GOT3 (cell line): ENCODE measurements around the gene GREM2.
A peak's percentile ranks its signal among the peaks of the same experiment; 100 is the strongest.

Experiments
- DNase-seq: peaks from one replicate; lab custom pipeline; 2025; ENCODE audit warnings: mixed read lengths; lab: John Stamatoyannopoulos, UW

GREM2 gene

DNA sequence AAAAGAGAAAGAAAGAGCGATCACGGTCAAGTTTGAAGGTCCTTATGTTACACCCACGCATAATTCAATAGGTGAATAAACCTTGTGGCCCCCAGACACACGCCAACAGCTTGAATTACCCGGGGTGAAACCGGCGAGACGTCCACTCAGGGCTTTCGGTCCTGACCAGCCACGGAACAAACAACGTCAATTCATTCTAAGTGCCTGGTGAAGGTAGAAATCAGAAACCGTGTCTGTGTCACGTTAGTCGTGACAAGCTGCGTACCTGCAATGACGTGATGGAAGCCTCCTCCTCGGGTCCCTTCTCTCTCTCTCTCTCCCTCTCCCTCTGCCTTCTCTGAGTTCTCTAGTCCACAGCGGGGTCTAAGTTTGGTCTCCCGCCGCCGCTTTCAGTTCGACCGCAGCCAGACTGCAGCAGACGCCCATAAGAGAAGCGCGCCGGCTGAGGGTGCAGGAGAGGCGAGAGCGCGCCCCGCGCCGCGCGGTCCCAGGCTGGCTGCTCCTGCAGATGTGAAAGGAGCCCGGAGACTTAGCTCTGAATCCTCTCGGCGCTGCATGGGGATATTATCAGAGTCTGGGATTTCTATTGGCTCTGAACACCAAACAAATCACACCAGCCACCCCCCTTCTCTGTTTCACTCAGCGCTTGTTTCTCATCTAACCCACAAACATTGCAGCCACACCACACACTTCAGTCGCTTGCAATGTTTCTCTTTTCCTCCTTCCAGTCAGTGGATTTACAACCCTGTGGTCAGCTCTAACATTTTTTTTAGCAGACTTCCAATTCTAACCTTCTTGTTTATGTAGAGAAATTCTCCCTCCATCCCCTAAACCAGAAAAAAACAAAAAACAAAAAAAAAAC, at the start of gene GREM2:
Gene GREM2 (minus strand): TSS at position 537 of the 862 bp plus-strand sequence. CDS start 118,680 bp downstream, outside the sequence.
- DNase-seq, result peak; percentile 83

DNA sequence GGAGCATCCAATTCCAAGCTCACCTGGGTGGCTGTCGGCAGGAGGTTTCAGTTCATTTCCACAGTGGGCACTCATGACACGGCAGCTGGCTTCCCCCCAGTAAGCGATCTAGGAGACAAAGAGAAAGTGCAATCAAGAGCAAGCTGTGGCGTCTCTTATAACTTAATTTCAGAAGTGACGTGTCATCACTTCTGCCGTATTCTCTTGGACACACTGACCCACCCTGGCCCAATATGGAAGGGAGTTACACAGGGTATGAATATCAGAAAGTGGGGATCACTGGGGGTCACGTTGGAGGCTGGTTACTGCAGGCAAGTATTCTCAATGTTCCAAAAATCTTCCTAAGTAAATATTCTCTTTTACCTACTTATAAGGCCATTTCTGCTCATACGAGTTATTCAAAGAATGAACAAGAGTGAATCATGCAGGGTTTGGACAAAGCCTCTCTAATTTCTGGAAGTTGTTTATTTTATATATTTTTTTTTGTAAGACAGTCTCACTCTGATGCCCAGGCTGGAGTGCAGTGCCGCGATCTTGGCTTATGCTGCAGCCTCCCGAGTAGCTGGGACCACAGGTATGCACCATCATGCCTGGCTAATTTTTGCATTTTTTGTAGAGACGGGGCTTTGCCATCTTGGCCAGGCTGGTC, 46.5 kb upstream of the GREM2 start:
- DNase-seq, result no peak

DNA sequence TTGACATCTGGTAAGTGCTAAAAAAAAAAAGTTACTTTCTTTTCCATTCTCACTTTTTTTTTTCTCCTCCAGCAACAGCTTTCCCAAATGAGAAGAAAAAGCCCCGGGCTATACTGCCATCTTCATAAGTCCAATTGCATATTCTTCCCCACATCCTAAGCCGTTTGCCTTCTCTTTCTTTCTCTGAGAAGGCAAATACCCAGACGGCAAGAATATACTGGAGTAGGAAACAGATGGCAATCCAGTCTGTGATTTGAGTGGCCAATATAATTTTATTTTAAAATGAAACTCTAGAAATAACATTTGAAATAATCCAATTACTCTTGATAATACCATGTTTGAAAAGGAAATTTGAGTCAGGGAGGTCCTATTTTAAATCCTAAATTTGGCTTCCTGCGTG, 44.6 kb upstream of the GREM2 start:
- no peak for DNase-seq

DNA sequence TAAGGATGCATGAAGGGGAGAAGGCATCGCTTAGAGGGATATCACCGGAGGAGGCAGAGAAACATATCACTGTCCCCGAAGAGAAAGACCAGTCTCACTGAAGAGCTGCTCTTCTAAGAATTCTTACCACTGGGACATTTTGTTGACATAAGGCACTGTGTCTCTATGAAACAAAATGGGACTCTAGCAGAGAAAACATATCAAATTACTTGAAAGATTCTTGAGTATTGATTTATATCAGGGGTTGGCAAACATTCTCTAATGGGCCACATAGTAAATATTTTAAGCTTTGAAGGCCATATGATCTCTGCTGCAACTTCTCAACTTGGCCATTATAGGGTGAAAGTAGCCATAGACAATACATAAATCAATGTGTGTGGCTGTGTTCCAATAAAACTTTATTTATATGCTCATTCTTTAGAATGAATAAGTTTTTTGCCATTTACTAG, 41.0 kb upstream of the GREM2 start:
- DNase-seq, result no peak

DNA sequence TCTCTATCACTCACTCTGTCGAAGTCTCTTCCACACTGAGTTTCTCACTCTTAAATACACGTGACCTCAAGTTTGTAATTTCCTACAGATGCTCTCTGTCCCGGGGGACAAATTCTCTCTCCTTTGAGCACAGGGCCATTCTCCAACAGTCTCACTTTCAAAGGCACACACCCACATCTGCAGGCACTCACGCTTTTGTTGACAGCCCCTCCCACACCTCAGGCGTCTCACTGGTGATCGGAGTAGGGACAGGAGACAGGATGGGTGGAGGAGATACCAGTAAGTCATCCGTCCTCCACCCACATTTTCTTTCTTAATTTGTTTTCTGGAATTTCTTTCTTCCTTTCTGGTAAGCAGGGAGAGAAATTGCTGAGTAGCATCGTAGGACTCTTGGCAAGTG, 40.6 kb upstream of the GREM2 start:
- DNase-seq, result no peak

DNA sequence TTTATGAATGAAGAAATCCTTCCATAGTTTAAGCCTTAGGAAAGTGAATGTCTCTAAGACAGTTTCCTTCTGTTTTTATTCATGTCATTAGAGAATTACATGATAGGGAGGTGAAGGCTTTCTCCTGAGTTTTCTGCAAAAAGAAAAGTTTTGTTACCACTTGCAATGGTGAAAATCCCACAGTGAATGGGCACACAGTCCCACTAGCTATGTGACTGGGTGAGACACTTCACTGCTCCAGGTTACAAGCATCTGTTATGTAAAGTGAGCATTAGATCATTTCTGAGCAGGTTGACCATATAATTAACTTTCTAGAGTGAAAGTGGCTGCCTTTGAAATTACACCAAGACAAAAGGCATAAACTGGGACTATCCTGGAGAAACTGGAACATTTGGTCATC, 38.9 kb upstream of the GREM2 start:
- DNase-seq, result no peak

DNA sequence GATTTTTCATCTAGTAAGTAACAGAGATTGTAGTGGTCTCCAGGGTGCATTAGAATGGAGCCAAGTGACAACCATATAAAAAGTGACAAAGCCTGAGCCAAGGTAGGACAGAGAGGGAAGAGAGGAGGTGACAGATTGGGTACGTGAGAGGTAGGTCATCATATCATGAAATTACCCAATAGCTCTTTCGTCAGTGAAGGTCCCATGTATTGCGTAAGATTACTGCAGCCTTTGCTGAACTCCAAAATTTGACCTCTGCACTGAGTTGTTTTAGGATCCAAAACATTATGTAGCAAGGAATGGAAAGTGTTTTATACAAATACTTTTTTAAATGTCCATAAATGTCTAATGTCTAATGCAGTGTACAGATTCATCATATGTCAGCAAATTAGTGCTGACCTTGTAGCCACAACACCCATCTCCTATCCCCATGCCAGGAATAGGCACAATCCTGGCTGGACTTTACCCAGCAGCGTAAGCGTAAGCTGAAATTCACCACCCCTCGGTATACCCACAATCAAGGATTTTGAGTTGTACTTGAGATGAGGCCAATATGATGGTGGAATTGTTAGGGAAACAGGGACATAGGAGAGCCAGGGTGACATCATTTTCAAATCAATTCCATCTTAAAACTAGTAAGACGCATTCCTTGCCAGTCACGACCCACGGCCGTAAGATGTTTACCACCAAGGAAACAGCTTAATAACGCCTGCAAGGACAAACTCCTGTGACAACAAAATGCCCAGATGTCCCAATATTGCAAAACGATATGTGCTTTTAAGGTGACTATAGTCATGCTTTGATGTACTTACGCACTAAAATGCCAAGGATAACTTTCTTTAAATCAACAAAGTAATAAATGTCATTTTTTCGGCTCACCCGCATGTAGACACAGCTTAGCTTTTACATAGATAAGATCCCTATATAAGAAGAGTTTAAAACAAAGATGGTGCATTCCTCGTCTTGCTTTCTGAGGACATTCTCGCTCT, 38.1 kb upstream of the GREM2 start:
- no peak for DNase-seq

DNA sequence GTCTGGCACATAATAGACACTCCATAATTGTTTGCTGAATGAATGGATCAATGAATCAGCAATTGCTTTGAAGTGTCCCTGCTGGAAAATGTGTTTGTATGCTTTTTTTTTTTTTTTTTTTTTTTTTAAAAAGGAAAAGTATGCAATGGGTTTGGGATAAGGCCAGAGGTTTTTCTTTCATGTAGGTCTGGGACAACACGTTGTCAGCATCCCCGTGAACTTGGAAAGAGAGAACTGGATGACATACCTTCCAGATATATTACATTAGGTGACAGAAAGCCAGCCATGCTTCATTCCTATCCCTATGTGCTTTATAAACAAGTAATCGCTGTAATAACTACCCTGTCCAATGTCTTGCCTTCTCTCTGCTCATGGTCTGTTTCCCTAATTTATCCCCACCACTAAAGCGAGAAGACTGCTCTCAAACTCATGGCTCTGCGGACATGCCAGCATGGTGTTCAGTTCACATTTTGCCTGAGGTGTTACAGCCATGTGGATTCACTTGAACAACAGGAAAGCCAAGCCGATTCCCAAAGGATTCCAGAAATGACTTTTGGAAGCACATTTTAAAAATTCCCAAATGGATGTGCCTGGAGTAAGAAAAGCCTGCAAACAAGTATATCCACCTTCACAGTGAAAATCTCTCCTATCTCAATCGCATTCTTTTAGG, 34.8 kb upstream of the GREM2 start:
- DNase-seq, result no peak

DNA sequence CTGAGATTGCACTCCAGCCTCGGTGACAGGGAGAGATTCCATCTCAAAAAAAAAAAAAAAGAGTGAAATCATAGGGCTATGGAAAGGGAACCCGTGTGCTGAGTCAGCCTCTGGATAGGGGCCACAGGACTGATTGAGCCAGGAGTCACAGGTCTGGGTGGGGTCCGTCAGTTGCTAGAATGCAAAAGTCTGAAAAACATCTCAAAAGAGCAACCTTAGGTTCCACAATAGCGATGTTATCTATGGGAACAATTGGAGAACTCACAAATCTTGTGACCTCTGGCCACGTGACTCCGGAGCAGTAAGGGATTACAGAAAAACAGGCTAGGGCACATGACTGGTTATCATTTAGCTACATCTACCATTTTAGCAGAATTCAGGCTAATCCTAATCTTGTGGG, 32.8 kb upstream of the GREM2 start:
- no peak for DNase-seq

DNA sequence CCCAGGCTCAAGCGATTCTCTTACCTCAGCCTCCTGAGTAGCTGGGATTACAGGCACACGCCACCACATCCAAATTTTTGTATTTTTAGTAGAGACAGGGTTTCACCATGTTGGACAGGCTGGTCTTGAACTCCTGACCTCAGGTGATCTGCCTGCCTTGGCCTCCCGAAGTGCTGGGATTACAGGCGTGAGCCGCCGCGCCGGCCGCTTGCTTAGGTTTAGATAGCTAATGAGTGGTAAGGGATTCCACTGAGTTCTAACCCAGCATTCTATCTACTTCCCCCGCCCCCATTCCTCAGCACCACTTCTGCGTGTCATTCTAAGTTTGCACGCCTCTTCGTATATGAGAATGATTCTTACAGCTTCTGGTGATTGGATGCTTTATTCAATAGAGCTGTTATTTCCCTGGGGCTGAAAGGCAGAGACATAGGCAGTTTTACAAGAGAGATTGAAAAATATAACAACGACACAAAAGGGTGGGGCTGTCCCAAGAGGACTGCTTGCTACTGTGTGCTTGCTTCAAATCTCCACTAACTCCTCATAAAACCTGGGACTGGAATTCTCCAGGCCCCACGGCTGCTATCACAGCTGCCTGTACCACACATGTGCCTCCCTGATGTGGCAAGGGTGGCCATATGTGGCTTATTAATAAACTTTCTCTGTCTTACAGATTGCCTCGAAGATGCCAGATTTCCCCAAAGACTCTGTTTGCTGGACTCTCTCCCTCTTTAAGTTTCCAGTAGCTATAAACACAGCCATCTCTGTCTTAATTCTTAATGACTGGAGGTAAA, 23.7 kb upstream of the GREM2 start:
- no peak for DNase-seq

DNA sequence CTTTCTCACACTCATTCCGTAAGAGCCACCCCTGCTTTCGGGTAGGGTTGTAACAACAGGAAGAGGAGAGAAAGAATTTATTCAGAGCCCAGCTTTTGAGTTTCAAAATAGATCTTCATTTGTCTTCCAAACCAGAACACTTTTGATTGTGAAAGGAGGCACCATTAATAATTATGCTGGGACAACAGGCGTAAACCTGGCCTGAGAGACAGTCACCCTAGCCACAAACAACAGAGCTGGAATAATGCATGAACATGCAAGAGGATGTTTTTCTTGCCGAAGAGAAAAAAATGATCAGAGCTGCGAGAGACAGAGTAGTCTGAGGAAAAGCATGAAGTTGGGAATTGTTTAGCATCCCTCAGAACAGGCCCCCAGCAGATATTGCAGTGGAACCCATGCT, 18.5 kb upstream of the GREM2 start:
- DNase-seq, result no peak

DNA sequence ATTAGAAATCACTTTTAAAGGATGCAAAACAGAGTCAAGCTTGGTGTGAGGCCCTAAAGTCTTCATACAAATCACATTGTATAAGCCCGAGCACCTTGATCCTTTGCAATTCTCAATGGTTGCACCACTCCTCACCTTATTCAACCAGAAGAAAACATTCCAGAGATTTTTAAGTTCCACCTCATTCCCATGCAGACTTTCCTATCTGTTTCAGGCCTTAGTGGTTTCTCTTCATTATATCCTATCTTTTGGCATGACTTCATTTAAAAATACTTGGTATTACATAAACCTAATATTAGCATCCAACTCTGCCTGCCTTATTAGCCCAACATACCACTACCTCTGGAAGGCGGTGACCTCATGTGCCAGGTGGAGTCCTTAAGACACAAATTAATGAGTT, 9.3 kb upstream of the GREM2 start:
- DNase-seq, result no peak

DNA sequence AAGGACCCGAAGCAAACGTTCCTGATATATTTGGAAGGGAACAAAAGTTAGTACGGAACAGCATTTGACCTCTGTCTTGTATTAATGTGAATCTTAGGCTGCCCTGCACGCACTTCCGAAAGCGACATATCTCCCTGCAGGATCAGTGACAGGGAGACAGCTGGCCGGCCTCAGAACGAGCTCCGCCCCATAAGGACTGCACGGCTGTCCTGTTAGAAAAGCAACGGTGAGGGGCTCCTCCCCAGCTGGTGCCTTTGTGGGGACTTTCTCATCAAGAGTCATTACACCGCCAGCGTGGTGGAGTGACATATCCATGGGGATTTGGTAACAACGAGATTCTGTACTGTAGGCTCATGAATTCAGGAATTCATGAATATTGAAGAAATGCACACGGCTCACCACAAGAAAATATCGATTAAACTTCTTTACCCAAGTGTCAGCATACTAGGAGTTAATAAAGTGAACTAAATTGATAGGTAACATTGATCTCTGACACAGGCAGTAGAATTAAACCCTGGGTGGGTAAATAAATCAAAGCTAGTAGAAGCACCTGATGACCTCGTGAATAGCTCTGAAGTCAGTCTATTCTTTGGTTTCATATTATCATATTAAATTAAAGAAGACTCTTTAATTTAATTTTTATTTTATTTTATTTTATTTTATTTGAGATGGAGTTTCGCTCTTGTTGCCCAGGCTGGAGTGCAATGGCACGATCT, 8.1 kb upstream of the GREM2 start:
- no peak for DNase-seq

DNA sequence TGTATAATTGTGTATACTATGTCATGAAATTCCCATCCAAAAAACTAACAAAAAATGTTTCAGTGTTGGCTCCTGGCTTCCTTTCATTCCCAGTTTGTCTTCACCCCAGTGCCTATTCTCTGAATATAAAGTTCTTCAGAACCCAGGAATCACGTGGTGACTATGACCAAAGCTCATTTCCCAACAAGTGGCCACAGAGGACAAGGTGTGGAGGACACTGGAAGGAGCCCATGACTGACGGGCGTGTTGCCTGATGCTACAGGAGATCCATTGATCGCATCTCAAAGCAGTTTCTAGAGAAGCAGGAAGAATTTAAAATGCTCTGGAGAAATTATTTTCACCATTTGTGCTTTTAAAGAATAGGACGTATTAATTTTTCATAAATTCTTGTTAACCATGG, 7.4 kb upstream of the GREM2 start:
- DNase-seq, result no peak

DNA sequence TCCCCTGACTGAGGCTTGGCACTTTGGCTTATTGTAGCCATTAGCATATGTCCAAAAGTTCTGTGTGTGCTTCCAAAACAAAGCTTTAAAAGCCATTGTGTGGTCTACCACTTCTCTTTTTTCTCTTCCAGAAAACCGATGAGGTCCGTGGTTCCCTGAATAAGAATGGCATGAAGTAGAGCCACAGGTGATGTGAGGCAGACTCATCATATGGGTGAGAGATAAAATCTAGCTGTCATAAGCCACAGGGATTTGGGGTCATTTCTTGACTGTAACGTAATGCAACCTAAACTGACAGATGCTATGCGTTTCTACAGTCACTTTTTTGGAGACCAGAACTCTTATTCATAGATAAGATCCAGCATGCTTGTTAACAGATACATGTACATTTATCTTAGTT, 7.0 kb upstream of the GREM2 start:
- no peak for DNase-seq

DNA sequence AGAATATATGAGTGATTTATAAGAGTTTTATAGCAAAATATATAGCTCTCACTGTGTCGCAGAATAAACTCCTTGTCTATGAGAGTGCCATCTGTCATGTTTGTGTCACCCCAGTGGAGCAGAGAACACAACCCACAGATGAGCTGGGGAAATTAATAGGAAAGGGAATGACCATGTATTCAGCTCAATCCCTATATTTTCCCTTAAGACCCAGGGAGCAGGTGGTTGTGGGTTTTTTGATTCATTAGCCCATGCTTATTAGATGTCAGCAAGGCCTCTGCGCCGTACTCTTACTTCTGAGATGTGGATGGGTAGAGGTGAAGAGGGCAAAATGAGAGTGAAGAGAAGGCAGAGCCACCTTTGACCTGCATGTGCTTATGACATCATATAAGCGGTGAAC, 4.1 kb upstream of the GREM2 start:
- DNase-seq, result no peak

DNA sequence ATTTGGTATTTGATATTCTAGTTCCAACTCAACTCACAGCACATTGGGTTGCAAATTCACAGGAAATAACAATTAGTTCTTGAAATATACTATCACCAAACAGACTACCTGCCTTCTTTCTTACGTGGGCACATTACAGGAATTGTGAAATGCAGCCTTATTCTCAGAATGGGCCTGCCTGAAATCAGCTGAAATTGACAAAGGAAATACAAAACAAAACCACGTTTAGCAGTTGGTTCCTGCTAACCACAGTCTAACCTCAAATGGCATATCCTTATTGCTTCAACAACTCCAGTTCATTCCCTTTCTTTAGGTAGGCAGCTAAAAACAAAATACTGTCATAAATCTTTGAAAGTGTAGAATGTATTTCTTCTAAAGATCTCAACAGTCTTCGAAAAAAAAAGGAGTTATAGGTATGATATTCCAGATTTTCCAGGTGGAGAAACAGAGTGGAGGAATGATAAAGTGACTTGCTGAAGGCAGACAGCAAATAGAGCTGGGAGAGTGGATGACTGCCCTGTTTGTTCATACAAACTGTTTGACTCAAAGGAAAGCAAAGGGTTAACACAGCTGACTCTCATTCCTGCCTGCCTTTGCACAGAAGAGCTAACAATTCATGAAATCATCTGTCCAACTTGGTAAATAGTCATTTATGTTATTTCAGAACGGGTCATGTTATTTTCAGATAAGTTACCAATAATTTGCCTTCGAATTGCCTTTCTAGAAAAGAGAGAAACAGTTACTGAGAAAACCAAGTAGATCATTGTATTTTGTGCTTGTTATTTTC, 1.6 kb upstream of the GREM2 start:
- DNase-seq, result no peak

DNA sequence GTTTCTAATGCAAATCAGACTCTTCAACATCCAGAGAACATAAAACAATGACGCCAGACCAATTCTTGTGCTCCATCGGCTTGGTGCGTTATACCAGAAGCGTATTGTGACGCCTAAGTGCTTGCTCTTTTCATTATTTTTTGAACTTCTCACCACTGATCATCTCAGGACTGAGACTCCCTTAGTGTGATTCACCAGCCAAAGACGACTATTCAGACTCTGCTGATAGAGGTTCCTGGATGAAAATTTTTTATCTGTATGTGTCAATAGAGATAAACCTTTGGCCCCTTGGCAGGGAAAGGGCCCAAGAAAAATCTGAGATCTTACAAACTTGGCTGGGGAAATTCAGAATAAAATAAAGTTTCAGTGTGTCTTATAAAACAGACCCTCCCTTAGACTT, 856 bp upstream of the GREM2 start:
- DNase-seq, result no peak

DNA sequence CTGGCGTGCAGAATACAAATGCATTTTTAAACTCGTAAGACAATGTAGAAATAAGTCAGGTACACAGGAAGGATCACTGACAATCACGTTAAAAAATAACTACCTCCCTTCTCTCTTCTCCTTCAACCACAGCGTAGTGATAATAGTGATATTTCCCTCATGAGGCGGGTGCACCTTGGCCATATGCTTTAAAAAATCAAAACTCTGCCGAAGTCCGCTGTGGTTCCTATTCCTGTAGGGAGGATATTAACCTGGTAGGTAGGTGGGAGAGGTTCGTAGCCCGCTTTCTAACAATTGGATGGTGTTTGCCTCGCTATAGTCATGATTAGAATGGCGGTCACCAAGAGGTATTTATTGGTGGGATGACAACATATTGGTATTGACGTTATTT, 732 bp downstream of the GREM2 start:
- no peak for DNase-seq
